ENCODE measurements around the gene CUL4A. TPM values are rescaled to one million over a fixed set of nuclear protein-coding genes. Genes with fewer than 3 reads are reported as not detected.

CUL4A gene
- total RNA-seq, 1 donor from 2014 or later: 143 TPM

- intact Hi-C loops (cut with DNase I): no loop called here
- peak; percentile 82 for DNase-seq (ENCODE audit: missing footprints)
- peak; percentile 80 for ATAC-seq
Observed at GRCh38 chr13:113203507-113204377, 5.7 kb upstream of the CUL4A start.

- ATAC-seq (peak; percentile 2), DNase-seq (ENCODE audit: missing footprints) (no peak)
- intact Hi-C loops (cut with DNase I): no loop called here
Observed at GRCh38 chr13:113204378-113204734, 5.1 kb upstream of the CUL4A start.

GRCh38 chr13:113205428-113205931, 3.9 kb upstream of the CUL4A start:
- no peak for ATAC-seq
- no peak for DNase-seq (ENCODE audit: missing footprints)
- intact Hi-C loops (cut with DNase I): loop anchor here (5.0 kb wide), 1 partner anchor 53 kb away; no protein-coding TSS in a partner anchor

- DNase-seq (ENCODE audit: missing footprints) (no peak), ATAC-seq (no peak)
- intact Hi-C loops (cut with DNase I): loop anchor here (5.0 kb wide), 1 partner anchor 55 kb away; no protein-coding TSS in a partner anchor
Observed at GRCh38 chr13:113207460-113207859, 2.0 kb upstream of the CUL4A start.

GRCh38 chr13:113207890-113208420, 1.5 kb upstream of the CUL4A start:
- ATAC-seq (peak; percentile 3), DNase-seq (ENCODE audit: missing footprints) (peak; percentile 80)
- intact Hi-C loops (cut with DNase I): loop anchor here (5.0 kb wide), 1 partner anchor 56 kb away; no protein-coding TSS in a partner anchor

GRCh38 chr13:113208421-113209335, 735 bp upstream of the CUL4A start, which contains the start of gene PCID2:
TSS of gene PCID2 (minus strand) at chr13:113208669. CDS start at chr13:113208634, 35 bp downstream.
- ATAC-seq (peak; percentile 86), DNase-seq (ENCODE audit: missing footprints) (peak; percentile 96)
- intact Hi-C loops (cut with DNase I): loop anchor here (5.0 kb wide), 1 partner anchor 56 kb away; no protein-coding TSS in a partner anchor

GRCh38 chr13:113209759-113210421, 477 bp downstream of the CUL4A start:
- ATAC-seq: no peak
- peak; percentile 78 for DNase-seq (ENCODE audit: missing footprints)
- intact Hi-C loops (cut with DNase I): loop anchor here (5.0 kb wide), 1 partner anchor 58 kb away; no protein-coding TSS in a partner anchor

GRCh38 chr13:113210833-113211232, 1.4 kb downstream of the CUL4A start:
- intact Hi-C loops (cut with DNase I): no loop called here
- DNase-seq (ENCODE audit: missing footprints): no peak
- ATAC-seq: no peak

GRCh38 chr13:113211774-113212173, 2.4 kb downstream of the CUL4A start:
- ATAC-seq (no peak), DNase-seq (ENCODE audit: missing footprints) (no peak)
- intact Hi-C loops (cut with DNase I): no loop called here

GRCh38 chr13:113216254-113217048, 7.0 kb downstream of the CUL4A start:
- intact Hi-C loops (cut with DNase I): no loop called here
- ATAC-seq: peak; percentile 79
- no peak for DNase-seq (ENCODE audit: missing footprints)

GRCh38 chr13:113218586-113218985, 9.2 kb downstream of the CUL4A start:
- ATAC-seq (no peak), DNase-seq (ENCODE audit: missing footprints) (no peak)
- intact Hi-C loops (cut with DNase I): no loop called here

GRCh38 chr13:113219256-113219940, 10.0 kb downstream of the CUL4A start:
- intact Hi-C loops (cut with DNase I): no loop called here
- ATAC-seq (no peak), DNase-seq (ENCODE audit: missing footprints) (no peak)

- intact Hi-C loops (cut with DNase I): loop anchor here (5.0 kb wide), 2 partner anchors 68 to 183 kb away; no protein-coding TSS in a partner anchor
- ATAC-seq (no peak), DNase-seq (ENCODE audit: missing footprints) (no peak)
Observed at GRCh38 chr13:113220141-113220598, 10.8 kb downstream of the CUL4A start.

- intact Hi-C loops (cut with DNase I): loop anchor here (5.0 kb wide), 2 partner anchors 69 to 184 kb away; no protein-coding TSS in a partner anchor
- ATAC-seq (peak; percentile 58), DNase-seq (ENCODE audit: missing footprints) (peak; percentile 75)
Observed at GRCh38 chr13:113220877-113221276, 11.5 kb downstream of the CUL4A start.

GRCh38 chr13:113223070-113223469, 13.7 kb downstream of the CUL4A start:
- ATAC-seq (no peak), DNase-seq (ENCODE audit: missing footprints) (no peak)
- intact Hi-C loops (cut with DNase I): loop anchor here (5.0 kb wide), 2 partner anchors 71 to 186 kb away; no protein-coding TSS in a partner anchor

GRCh38 chr13:113224486-113224885, 15.1 kb downstream of the CUL4A start:
- ATAC-seq (peak; percentile 27), DNase-seq (ENCODE audit: missing footprints) (no peak)
- intact Hi-C loops (cut with DNase I): loop anchor here (5.0 kb wide), 2 partner anchors 72 to 187 kb away; no protein-coding TSS in a partner anchor

Data from Right ventricle myocardium inferior (tissue), 1 donor.